HepG2 (cell line): ENCODE measurements around the gene PREX1. TPM values are rescaled to one million over a fixed set of nuclear protein-coding genes. Genes with fewer than 3 reads are reported as not detected.

ENCODE experiments used
- CSRNP1 ChIP-seq: sonication (generic); formaldehyde crosslinking; IDR thresholded peaks from 2 replicates; pipeline ENCODE4 v1.8.1; 2023; ENCODE audit warnings: mild to moderate bottlenecking, missing genetic modification reagents
- ELF3 ChIP-seq: IDR thresholded peaks from 2 replicates; pipeline ENCODE4 v1.6.1; 2016; ENCODE audit warnings: missing genetic modification reagents, missing compliant biosample characterization
- IKZF1 ChIP-seq: fragments of 450-650 bp; IDR thresholded peaks from 2 replicates; pipeline ENCODE4 v1.7.1; 2016
- KDM2A ChIP-seq: sonication (generic); formaldehyde crosslinking; IDR thresholded peaks from 2 replicates; pipeline ENCODE4 v1.4.0; 2020; ENCODE audit warnings: low read depth, missing genetic modification reagents, borderline replicate concordance
- NFRKB ChIP-seq: fragments of 450-650 bp; IDR thresholded peaks from 2 replicates; pipeline ENCODE4 v1.6.1; 2017
- NONO ChIP-seq, 2 experiments: fragments of 450-650 bp in 1 of 2; sonication (generic) in 1 of 2; formaldehyde crosslinking in 1 of 2; IDR thresholded peaks in 1 of 2; conservative IDR thresholded peaks in 1 of 2; 2 replicates each; pipeline versions ENCODE4 v1.6.1 to v1.8.0; 2017 to 2022; ENCODE audit warnings: mild to moderate bottlenecking in 1 of 2, missing genetic modification reagents in 1 of 2, moderate library complexity in 1 of 2
- SIN3B ChIP-seq: fragments of 150-350 bp; IDR thresholded peaks from 2 replicates; pipeline ENCODE4 v1.6.1; 2014; ENCODE audit warnings: low read length
- TEAD2 ChIP-seq: sonication (generic); formaldehyde crosslinking; IDR thresholded peaks from 2 replicates; pipeline ENCODE4 v1.9.0; 2021; ENCODE audit warnings: missing genetic modification reagents
- U2AF2 ChIP-seq: fragments of 200-400 bp; formaldehyde crosslinking; IDR thresholded peaks from 2 replicates; pipeline ENCODE4 v1.6.1; 2017; ENCODE audit warnings: low read depth, mild to moderate bottlenecking, low read length
- ZNF207 ChIP-seq: fragments of 450-650 bp; IDR thresholded peaks from 2 replicates; pipeline ENCODE4 v1.6.1; 2016; ENCODE audit warnings: antibody characterized with exemption, borderline replicate concordance
- ZNF343 ChIP-seq: sonication (generic); formaldehyde crosslinking; IDR thresholded peaks from 2 replicates; pipeline ENCODE4 v1.4.0; 2020; ENCODE audit warnings: mild to moderate bottlenecking, missing genetic modification reagents
- ZNF558 ChIP-seq: sonication (generic); formaldehyde crosslinking; IDR thresholded peaks from 2 replicates; pipeline ENCODE4 v1.9.0; 2022; ENCODE audit warnings: mild to moderate bottlenecking, missing genetic modification reagents, borderline replicate concordance
- ZNF629 ChIP-seq: sonication (generic); formaldehyde crosslinking; conservative IDR thresholded peaks from 2 replicates; pipeline ENCODE4 v1.5.0; 2020; ENCODE audit warnings: missing genetic modification reagents
- ZNF691 ChIP-seq: sonication (generic); formaldehyde crosslinking; IDR thresholded peaks from 2 replicates; pipeline ENCODE4 v1.4.0; 2020; ENCODE audit warnings: missing genetic modification reagents, low read depth, mild to moderate bottlenecking, borderline replicate concordance
- ZNF768 ChIP-seq: sonication (generic); formaldehyde crosslinking; IDR thresholded peaks from 2 replicates; pipeline ENCODE4 v1.4.0; 2020; ENCODE audit warnings: missing genetic modification reagents
- ZSCAN20 ChIP-seq: sonication (generic); formaldehyde crosslinking; IDR thresholded peaks from 2 replicates; pipeline ENCODE4 v1.4.0; 2020; ENCODE audit warnings: missing genetic modification reagents, mild to moderate bottlenecking, borderline replicate concordance
- polyA plus RNA-seq, 8 experiments: library from polyadenylated mRNA; depleted of rRNA in 3 of 8; stranded (reverse) in 7 of 8; unstranded in 1 of 8; fragments of >200 nt; fragmentation: Illumina TruSeq in 4 of 8; extraction: Trizol in 4 of 8; gene quantifications; 2 replicates each; pipeline versions ENCODE4 v1.2.1 to v1.2.3, GENCODE V29; 2011 to 2016; ENCODE audit warnings: low read depth in 4 of 8, missing spikeins in 1 of 8, mixed read lengths in 1 of 8; ENCODE audit not compliant: insufficient read depth in 1 of 8
- total RNA-seq, 5 experiments: library from RNA; depleted of rRNA; stranded (reverse); fragments of >200 nt; fragmentation: Illumina TruSeq; extraction: Trizol; gene quantifications; 2 replicates each; pipeline ENCODE4 v1.2.3, GENCODE V29; 2016; ENCODE audit warnings: low read depth in 1 of 5
- TF ChIP-seq, protein P1 (sequence below): sonication (generic); formaldehyde crosslinking; conservative IDR thresholded peaks from 2 replicates; pipeline ENCODE4 v1.8.0; 2022; ENCODE audit warnings: mild to moderate bottlenecking, moderate library complexity, missing genetic modification reagents
- TF ChIP-seq, protein P2 (sequence below): sonication (generic); formaldehyde crosslinking; IDR thresholded peaks from 2 replicates; pipeline ENCODE4 v1.4.0; 2020; ENCODE audit warnings: missing genetic modification reagents
- TF ChIP-seq, protein P3 (sequence below), 2 experiments: sonication (generic) in 1 of 2; formaldehyde crosslinking in 1 of 2; IDR thresholded peaks; 2 replicates each; pipeline versions ENCODE4 v1.6.1 to v1.9.0; 2014 to 2022; ENCODE audit warnings: antibody characterized with exemption in 1 of 2, borderline replicate concordance in 1 of 2, inconsistent platforms in 1 of 2, low read depth in 1 of 2, missing genetic modification reagents in 1 of 2

The PREX1 gene
- total and polyA plus RNA-seq, 2 of the 13 experiments (the other 11 are each of a cell fraction or from before 2014, with no cell fraction given): 0.02 to 0.04 TPM

DNA sequence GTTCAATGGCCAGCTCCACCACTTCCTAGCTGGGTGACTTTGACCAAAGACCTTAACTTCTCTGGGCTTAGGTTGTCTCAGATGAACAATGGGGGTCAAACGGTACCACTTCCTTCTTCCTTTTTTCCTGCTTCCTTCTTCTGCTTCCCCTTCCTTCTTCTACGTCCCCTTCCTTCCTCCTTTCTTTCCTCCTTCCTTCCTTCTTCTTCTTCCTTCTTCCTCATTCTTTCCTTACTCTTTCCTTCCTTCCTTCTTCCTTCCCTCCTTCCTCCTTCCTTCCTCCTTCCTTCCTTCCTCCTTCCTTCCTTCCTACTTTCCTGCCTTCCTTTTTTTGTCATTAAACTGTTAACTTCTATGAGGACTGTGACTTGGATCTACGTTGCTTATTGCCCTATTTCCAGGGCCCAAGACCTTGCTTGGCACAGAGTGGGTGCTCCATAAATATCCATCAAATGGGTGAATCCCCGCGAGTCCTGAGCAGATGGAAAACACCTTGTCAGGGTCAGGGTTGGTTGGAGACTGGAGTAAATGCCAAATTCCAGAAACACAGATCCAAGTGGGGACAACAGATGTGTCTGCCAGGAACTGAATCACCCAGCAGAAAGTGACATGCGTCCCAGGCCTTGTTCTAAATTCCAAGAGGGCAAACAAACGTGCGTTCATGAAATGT is 243.3 kb downstream of the PREX1 start (continued):
- TF ChIP-seq ZNF558 (CRISPR knock-in tag): no peak
- 0 out of 2 replicates have a peak, but pooled peaks have one; percentile 20 for TF ChIP-seq ZNF207
- TF ChIP-seq KDM2A (CRISPR knock-in tag): no peak
- no peak for TF ChIP-seq ZSCAN20 (CRISPR knock-in tag)
- TF ChIP-seq, protein P1, sequence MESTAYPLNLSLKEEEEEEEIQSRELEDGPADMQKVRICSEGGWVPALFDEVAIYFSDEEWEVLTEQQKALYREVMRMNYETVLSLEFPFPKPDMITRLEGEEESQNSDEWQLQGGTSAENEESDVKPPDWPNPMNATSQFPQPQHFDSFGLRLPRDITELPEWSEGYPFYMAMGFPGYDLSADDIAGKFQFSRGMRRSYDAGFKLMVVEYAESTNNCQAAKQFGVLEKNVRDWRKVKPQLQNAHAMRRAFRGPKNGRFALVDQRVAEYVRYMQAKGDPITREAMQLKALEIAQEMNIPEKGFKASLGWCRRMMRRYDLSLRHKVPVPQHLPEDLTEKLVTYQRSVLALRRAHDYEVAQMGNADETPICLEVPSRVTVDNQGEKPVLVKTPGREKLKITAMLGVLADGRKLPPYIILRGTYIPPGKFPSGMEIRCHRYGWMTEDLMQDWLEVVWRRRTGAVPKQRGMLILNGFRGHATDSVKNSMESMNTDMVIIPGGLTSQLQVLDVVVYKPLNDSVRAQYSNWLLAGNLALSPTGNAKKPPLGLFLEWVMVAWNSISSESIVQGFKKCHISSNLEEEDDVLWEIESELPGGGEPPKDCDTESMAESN (CRISPR knock-in tag): 0 out of 2 replicates have a peak, but pooled peaks have one; percentile 36
- 0 out of 2 replicates have a peak, but pooled peaks have one; percentile 50 for TF ChIP-seq IKZF1
- no peak for TF ChIP-seq ZNF343 (CRISPR knock-in tag)
- TF ChIP-seq, protein P2, sequence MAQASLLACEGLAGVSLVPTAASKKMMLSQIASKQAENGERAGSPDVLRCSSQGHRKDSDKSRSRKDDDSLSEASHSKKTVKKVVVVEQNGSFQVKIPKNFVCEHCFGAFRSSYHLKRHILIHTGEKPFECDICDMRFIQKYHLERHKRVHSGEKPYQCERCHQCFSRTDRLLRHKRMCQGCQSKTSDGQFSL (CRISPR knock-in tag): no peak
- TF ChIP-seq NONO (IDR thresholded peaks at IDR 0.05): no peak
- no peak for TF ChIP-seq NONO (CRISPR knock-in tag; conservative IDR thresholded peaks at IDR 0.05)
- no peak for TF ChIP-seq SIN3B
- TF ChIP-seq TEAD2 (CRISPR knock-in tag): no peak
- no peak for TF ChIP-seq ELF3 (CRISPR knock-in tag)
- TF ChIP-seq CSRNP1 (CRISPR knock-in tag): no peak
- TF ChIP-seq ZNF629: no peak
- no peak for TF ChIP-seq ZNF691 (CRISPR knock-in tag)
- peak; percentile 62; the same call in 1 of the 2 replicates for TF ChIP-seq NFRKB
- TF ChIP-seq, protein P3, sequence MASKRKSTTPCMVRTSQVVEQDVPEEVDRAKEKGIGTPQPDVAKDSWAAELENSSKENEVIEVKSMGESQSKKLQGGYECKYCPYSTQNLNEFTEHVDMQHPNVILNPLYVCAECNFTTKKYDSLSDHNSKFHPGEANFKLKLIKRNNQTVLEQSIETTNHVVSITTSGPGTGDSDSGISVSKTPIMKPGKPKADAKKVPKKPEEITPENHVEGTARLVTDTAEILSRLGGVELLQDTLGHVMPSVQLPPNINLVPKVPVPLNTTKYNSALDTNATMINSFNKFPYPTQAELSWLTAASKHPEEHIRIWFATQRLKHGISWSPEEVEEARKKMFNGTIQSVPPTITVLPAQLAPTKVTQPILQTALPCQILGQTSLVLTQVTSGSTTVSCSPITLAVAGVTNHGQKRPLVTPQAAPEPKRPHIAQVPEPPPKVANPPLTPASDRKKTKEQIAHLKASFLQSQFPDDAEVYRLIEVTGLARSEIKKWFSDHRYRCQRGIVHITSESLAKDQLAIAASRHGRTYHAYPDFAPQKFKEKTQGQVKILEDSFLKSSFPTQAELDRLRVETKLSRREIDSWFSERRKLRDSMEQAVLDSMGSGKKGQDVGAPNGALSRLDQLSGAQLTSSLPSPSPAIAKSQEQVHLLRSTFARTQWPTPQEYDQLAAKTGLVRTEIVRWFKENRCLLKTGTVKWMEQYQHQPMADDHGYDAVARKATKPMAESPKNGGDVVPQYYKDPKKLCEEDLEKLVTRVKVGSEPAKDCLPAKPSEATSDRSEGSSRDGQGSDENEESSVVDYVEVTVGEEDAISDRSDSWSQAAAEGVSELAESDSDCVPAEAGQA (IDR thresholded peaks at IDR 0.05; ENCODE audit: low read depth): no peak
- TF ChIP-seq, protein P3 (CRISPR knock-in tag; IDR thresholded peaks at IDR 0.05; ENCODE audit: borderline replicate concordance): no peak
- no peak for TF ChIP-seq U2AF2
- TF ChIP-seq ZNF768: no peak; the same call in 1 of the 2 replicates
